WTC11 (cell line): ENCODE results near the gene SSNA1. TPM values are rescaled to one million over a fixed set of nuclear protein-coding genes. Genes with fewer than 3 reads are reported as not detected.
A peak's percentile ranks its signal among the peaks of the same experiment; 100 is the strongest.

Experiments
- ATAC-seq: fragments of 200-7000 bp; cut with Tn5 transposase; 2 replicates; pipeline ENCODE4 v1.10.0; 2021; ENCODE audit warnings: mild to moderate bottlenecking, moderate library complexity
- Bru-seq: library from RNA; stranded (reverse); fragments of 400-500 nt; gene quantifications from one replicate; lab custom pipeline; 2021; lab: Mats Ljungman, UMichigan
- CTCF ChIA-PET: fragments of 300-600 bp; sonication (Branson Sonifier 250); formaldehyde crosslinking; loops from one replicate; lab custom pipeline; 2021; ENCODE audit warnings: antibody characterized with exemption; lab: Charles Lee
- POLR2A ChIA-PET: fragments of 350-600 bp; sonication (Branson Sonifier 250); formaldehyde crosslinking; loops from one replicate; lab custom pipeline; 2021; ENCODE audit warnings: antibody characterized with exemption; lab: Charles Lee
- DNase-seq: peaks from one replicate; pipeline ENCODE4 v3.0.0; 2021; ENCODE audit warnings: low spot score
- H3K27ac Mint-ChIP-seq: 2 replicates; pipeline ENCODE4 v1.8.0; 2021; ENCODE audit warnings: mixed read lengths
- H3K27me3 Mint-ChIP-seq: 2 replicates; pipeline ENCODE4 v1.8.0; 2021; ENCODE audit warnings: low read depth, mild to moderate bottlenecking, moderate library complexity, mixed read lengths
- H3K36me3 Mint-ChIP-seq: 2 replicates; pipeline ENCODE4 v1.8.0; 2021; ENCODE audit warnings: mixed read lengths
- H3K4me1 Mint-ChIP-seq: 2 replicates; pipeline ENCODE4 v1.8.0; 2022; ENCODE audit warnings: mixed read lengths
- H3K4me3 Mint-ChIP-seq: 2 replicates; pipeline ENCODE4 v1.8.0; 2021; ENCODE audit warnings: mild to moderate bottlenecking, moderate library complexity, mixed read lengths
- H3K9me3 Mint-ChIP-seq: 2 replicates; pipeline ENCODE4 v1.8.0; 2021; ENCODE audit warnings: mixed read lengths
- ELF4 ChIP-seq: sonication (generic); formaldehyde crosslinking; IDR thresholded peaks from 2 replicates; pipeline ENCODE4 v1.8.1; 2022; ENCODE audit warnings: low read depth, mild to moderate bottlenecking, moderate library complexity, missing genetic modification reagents
- ETV6 ChIP-seq: sonication (generic); formaldehyde crosslinking; IDR thresholded peaks from 2 replicates; pipeline ENCODE4 v1.8.1; 2022; ENCODE audit warnings: mild to moderate bottlenecking, missing genetic modification reagents
- IRF2 ChIP-seq: sonication (generic); formaldehyde crosslinking; IDR thresholded peaks from 2 replicates; pipeline ENCODE4 v1.8.0; 2022; ENCODE audit warnings: low read depth, missing genetic modification reagents, borderline replicate concordance
- NFYB ChIP-seq: sonication (generic); formaldehyde crosslinking; conservative IDR thresholded peaks from 2 replicates; pipeline ENCODE4 v1.8.0; 2022; ENCODE audit warnings: low read depth, missing genetic modification reagents
- NR1H2 ChIP-seq: sonication (generic); formaldehyde crosslinking; IDR thresholded peaks from 2 replicates; pipeline ENCODE4 v1.9.0; 2021; ENCODE audit warnings: mild to moderate bottlenecking, moderate library complexity, missing genetic modification reagents
- RELA ChIP-seq: sonication (generic); formaldehyde crosslinking; IDR thresholded peaks from 2 replicates; pipeline ENCODE4 v1.8.1; 2022; ENCODE audit warnings: missing genetic modification reagents, mild to moderate bottlenecking, borderline replicate concordance
- RORB ChIP-seq: fragments of 250-450 bp; sonication (Bioruptor Pico); IDR thresholded peaks from 2 replicates; pipeline ENCODE4 v1.9.0; 2021; ENCODE audit warnings: mild to moderate bottlenecking
- SOX15 ChIP-seq: fragments of 250-450 bp; sonication (Bioruptor Pico); IDR thresholded peaks from 2 replicates; pipeline ENCODE4 v1.9.0; 2021; ENCODE audit warnings: mild to moderate bottlenecking
- ZNF219 ChIP-seq: sonication (generic); formaldehyde crosslinking; IDR thresholded peaks from 2 replicates; pipeline ENCODE4 v1.8.0; 2023; ENCODE audit warnings: missing genetic modification reagents, mild to moderate bottlenecking, borderline replicate concordance
- ZNF263 ChIP-seq: sonication (generic); formaldehyde crosslinking; IDR thresholded peaks from 2 replicates; pipeline ENCODE4 v1.8.1; 2022; ENCODE audit warnings: low read depth, mild to moderate bottlenecking, moderate library complexity, missing genetic modification reagents
- long read RNA-seq, 3 experiments: library from RNA in 1 of 3; library from capped mRNA in 1 of 3; library from polyadenylated mRNA in 1 of 3; unstranded in 2 of 3; stranded (forward) in 1 of 3; transcript quantifications; one replicate each; pipeline ENCODE4 v2.0.0, GENCODE V29; 2021
- total RNA-seq: library from RNA; stranded (reverse); gene quantifications from 3 replicates; pipeline ENCODE4 v1.2.3, GENCODE V29; 2021
- TF ChIP-seq, protein P1 (sequence below): sonication (generic); formaldehyde crosslinking; IDR thresholded peaks from 2 replicates; pipeline ENCODE4 v1.8.1; 2023; ENCODE audit warnings: mild to moderate bottlenecking, missing genetic modification reagents
- TF ChIP-seq, protein P2 (sequence below): fragments of 250-450 bp; sonication (Bioruptor Pico); IDR thresholded peaks from 2 replicates; pipeline ENCODE4 v2.1.2; 2022; ENCODE audit warnings: mild to moderate bottlenecking, moderate library complexity
- TF ChIP-seq, protein P3 (sequence below): fragments of 250-450 bp; sonication (Bioruptor Pico); conservative IDR thresholded peaks from 2 replicates; pipeline ENCODE4 v1.9.0; 2021; ENCODE audit warnings: mild to moderate bottlenecking
- TF ChIP-seq, protein P4 (sequence below): sonication (generic); formaldehyde crosslinking; IDR thresholded peaks from 2 replicates; pipeline ENCODE4 v1.8.1; 2022; ENCODE audit warnings: low read depth, mild to moderate bottlenecking, moderate library complexity, missing genetic modification reagents, borderline replicate concordance
- TF ChIP-seq, protein P5 (sequence below): sonication (generic); formaldehyde crosslinking; IDR thresholded peaks from 2 replicates; pipeline ENCODE4 v1.8.1; 2023; ENCODE audit warnings: mild to moderate bottlenecking, moderate library complexity, missing genetic modification reagents
- TF ChIP-seq, protein P6 (sequence below): sonication (generic); formaldehyde crosslinking; IDR thresholded peaks from 2 replicates; pipeline ENCODE4 v1.8.0; 2022; ENCODE audit warnings: mild to moderate bottlenecking, missing genetic modification reagents
- TF ChIP-seq, protein P7 (sequence below): sonication (generic); formaldehyde crosslinking; IDR thresholded peaks from 2 replicates; pipeline ENCODE4 v1.8.1; 2023; ENCODE audit warnings: mild to moderate bottlenecking, missing genetic modification reagents, moderate library complexity

The SSNA1 gene, protein sequence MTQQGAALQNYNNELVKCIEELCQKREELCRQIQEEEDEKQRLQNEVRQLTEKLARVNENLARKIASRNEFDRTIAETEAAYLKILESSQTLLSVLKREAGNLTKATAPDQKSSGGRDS
- total RNA-seq: 102 to 105 TPM (median 103 TPM) in 3 replicates
- percentile 76 among the genes with signal in this experiment for Bru-seq, nascent RNA
- long read RNA-seq, experiment 1, transcript SSNA1-201 (3 exons, 896 nt): major isoform, 115 of 234 reads
- long read RNA-seq, experiment 1, transcript SSNA1-202 (2 exons, 1,170 nt): minor isoform, 97 of 234 reads
- long read RNA-seq, experiment 1, partial matches to known transcripts: 1 of 234 reads
- long read RNA-seq, experiment 1, other reads (novel, unspliced or antisense): 16 of 234 reads
- long read RNA-seq, experiment 2, transcript SSNA1-201 (3 exons, 896 nt): major isoform, 101 of 170 reads
- long read RNA-seq, experiment 2, transcript SSNA1-202 (2 exons, 1,170 nt): minor isoform, 43 of 170 reads
- long read RNA-seq, experiment 2, partial matches to known transcripts: 3 of 170 reads
- long read RNA-seq, experiment 2, other reads (novel, unspliced or antisense): 21 of 170 reads
- long read RNA-seq, experiment 3, transcript SSNA1-201 (3 exons, 896 nt): major isoform, 226 of 237 reads
- long read RNA-seq, experiment 3, partial matches to known transcripts: 0 of 237 reads
- long read RNA-seq, experiment 3, other reads (novel, unspliced or antisense): 5 of 237 reads

DNA sequence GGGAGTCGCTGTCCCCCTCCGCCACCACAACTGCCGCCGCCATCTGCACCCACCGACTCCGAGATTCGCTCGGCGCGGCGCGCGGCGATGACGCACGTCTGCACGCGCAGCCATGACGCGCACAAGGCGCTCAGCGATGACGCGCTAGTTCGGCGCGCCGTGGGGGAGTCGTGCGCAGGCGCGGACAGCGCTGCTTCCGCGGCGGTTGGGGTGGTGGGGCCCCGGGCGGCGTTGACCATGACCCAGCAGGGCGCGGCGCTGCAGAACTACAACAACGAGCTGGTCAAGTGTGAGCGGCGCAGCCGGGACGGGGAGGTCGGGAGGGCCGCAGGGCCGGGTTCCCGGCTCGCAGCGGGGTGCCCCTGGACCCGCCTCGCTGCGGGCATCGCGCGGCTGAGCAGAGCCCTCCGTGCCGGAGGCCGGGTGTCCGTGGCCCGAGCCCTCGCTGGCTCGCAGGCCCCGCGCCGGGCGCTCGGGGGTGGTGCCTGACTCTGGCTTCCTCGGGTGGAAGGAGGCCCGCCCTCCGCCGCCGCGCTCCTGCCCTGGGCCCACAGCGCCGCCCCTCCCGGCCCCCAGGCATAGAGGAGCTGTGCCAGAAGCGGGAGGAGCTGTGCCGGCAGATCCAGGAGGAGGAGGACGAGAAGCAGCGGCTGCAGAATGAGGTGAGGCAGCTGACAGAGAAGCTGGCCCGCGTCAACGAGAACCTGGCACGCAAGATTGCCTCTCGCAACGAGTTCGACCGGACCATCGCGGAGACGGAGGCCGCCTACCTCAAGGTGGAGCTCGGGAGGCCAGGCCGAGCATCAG is at the start of gene SSNA1, which contains the start of gene ANAPC2:
Gene SSNA1 (plus strand): TSS at position 187 of the 807 bp plus-strand sequence. CDS start 51 bp downstream, at position 238.
Gene ANAPC2 (minus strand): TSS at position 71 of the 807 bp plus-strand sequence. CDS start 28 bp downstream, at position 43.
- ATAC-seq (peak; percentile 84), DNase-seq (peak; percentile 92)
- ChIA-PET CTCF (interaction anchor here (0.6 to 3.2 kb wide), 29 partner anchors 10 to 403 kb away, joined by 3 to 24 read pairs (median 4); partner anchors contain the start of genes CYSRT1, EXD3, NDOR1 and NPDC1), POLR2A (interaction anchor here (0.7 to 2.0 kb wide), 6 partner anchors 12 to 52 kb away, joined by 3 to 13 read pairs (median 4); partner anchors contain the start of genes NDOR1, RNF224, TMEM203 and TPRN)
- peaks cover under 1% of the 10 kb centered on the region for H3K36me3 Mint-ChIP-seq
- no peaks in the 10 kb centered on the region; the same call in 1 of the 2 replicates for H3K27me3 Mint-ChIP-seq
- H3K27ac Mint-ChIP-seq: peak within 1 kb of the TSS; percentile 94
- H3K9me3 Mint-ChIP-seq: no peaks in the 10 kb centered on the region
- peak within 1 kb of the TSS; percentile 92 for H3K4me3 Mint-ChIP-seq
- H3K4me1 Mint-ChIP-seq: peaks cover 20% of the 10 kb centered on the region
- TF ChIP-seq ZNF219 (no peak), RELA (CRISPR knock-in tag) (peak; percentile 85; the same call in 1 of the 2 replicates), ELF4 (CRISPR knock-in tag) (no peak), SOX15 (CRISPR knock-in tag) (no peak), NFYB (CRISPR knock-in tag) (no peak), NR1H2 (CRISPR knock-in tag) (no peak), ZNF263 (CRISPR knock-in tag) (0 out of 2 replicates have a peak, but pooled peaks have one; percentile 59), RORB (CRISPR knock-in tag) (no peak), ETV6 (CRISPR knock-in tag) (peak; percentile 96), IRF2 (CRISPR knock-in tag) (no peak)
- TF ChIP-seq, protein P1, sequence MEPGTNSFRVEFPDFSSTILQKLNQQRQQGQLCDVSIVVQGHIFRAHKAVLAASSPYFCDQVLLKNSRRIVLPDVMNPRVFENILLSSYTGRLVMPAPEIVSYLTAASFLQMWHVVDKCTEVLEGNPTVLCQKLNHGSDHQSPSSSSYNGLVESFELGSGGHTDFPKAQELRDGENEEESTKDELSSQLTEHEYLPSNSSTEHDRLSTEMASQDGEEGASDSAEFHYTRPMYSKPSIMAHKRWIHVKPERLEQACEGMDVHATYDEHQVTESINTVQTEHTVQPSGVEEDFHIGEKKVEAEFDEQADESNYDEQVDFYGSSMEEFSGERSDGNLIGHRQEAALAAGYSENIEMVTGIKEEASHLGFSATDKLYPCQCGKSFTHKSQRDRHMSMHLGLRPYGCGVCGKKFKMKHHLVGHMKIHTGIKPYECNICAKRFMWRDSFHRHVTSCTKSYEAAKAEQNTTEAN (CRISPR knock-in tag): no peak
- TF ChIP-seq, protein P2, sequence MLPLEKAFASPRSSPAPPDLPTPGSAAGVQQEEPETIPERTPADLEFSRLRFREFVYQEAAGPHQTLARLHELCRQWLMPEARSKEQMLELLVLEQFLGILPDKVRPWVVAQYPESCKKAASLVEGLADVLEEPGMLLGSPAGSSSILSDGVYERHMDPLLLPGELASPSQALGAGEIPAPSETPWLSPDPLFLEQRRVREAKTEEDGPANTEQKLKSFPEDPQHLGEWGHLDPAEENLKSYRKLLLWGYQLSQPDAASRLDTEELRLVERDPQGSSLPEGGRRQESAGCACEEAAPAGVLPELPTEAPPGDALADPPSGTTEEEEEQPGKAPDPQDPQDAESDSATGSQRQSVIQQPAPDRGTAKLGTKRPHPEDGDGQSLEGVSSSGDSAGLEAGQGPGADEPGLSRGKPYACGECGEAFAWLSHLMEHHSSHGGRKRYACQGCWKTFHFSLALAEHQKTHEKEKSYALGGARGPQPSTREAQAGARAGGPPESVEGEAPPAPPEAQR (CRISPR knock-in tag): no peak
- TF ChIP-seq, protein P3, sequence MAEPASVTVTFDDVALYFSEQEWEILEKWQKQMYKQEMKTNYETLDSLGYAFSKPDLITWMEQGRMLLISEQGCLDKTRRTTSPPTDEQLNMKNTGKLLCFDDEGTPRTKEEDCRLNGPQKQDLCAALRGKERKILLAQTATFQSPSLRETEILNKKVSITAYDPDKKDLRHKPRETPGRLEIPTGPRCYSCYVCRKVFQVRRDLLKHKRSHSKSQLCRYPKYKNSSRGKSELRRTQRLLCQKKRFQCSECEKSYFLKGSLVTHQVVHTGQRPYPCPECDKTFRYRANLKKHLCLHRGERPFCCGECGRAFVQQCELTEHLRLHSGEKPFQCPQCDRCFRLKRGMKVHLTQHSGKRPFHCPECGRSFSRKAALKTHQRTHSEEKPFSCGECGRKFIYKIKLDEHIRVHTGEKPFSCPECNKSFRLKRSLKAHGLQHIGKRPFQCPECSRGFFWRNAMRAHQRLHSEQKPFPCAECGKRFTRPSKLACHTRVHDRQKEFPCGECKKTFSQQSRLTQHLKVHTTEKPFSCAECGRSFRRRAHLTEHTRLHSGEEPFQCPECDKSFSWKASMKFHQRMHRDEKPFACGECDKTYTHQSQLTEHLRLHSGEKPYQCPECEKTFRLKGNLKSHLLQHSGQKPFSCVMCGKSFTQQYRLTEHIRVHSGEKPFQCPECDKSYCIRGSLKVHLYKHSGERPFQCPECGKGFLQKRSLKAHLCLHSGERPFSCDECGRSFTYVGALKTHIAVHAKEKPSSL (CRISPR knock-in tag): no peak
- TF ChIP-seq, protein P4, sequence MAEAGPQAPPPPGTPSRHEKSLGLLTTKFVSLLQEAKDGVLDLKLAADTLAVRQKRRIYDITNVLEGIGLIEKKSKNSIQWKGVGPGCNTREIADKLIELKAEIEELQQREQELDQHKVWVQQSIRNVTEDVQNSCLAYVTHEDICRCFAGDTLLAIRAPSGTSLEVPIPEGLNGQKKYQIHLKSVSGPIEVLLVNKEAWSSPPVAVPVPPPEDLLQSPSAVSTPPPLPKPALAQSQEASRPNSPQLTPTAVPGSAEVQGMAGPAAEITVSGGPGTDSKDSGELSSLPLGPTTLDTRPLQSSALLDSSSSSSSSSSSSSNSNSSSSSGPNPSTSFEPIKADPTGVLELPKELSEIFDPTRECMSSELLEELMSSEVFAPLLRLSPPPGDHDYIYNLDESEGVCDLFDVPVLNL (CRISPR knock-in tag): no peak
- TF ChIP-seq, protein P5, sequence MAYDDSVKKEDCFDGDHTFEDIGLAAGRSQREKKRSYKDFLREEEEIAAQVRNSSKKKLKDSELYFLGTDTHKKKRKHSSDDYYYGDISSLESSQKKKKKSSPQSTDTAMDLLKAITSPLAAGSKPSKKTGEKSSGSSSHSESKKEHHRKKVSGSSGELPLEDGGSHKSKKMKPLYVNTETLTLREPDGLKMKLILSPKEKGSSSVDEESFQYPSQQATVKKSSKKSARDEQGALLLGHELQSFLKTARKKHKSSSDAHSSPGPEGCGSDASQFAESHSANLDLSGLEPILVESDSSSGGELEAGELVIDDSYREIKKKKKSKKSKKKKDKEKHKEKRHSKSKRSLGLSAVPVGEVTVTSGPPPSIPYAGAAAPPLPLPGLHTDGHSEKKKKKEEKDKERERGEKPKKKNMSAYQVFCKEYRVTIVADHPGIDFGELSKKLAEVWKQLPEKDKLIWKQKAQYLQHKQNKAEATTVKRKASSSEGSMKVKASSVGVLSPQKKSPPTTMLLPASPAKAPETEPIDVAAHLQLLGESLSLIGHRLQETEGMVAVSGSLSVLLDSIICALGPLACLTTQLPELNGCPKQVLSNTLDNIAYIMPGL: peak; percentile 94
- TF ChIP-seq, protein P6, sequence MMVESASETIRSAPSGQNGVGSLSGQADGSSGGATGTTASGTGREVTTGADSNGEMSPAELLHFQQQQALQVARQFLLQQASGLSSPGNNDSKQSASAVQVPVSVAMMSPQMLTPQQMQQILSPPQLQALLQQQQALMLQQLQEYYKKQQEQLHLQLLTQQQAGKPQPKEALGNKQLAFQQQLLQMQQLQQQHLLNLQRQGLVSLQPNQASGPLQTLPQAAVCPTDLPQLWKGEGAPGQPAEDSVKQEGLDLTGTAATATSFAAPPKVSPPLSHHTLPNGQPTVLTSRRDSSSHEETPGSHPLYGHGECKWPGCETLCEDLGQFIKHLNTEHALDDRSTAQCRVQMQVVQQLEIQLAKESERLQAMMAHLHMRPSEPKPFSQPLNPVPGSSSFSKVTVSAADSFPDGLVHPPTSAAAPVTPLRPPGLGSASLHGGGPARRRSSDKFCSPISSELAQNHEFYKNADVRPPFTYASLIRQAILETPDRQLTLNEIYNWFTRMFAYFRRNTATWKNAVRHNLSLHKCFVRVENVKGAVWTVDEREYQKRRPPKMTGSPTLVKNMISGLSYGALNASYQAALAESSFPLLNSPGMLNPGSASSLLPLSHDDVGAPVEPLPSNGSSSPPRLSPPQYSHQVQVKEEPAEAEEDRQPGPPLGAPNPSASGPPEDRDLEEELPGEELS (CRISPR knock-in tag): peak; percentile 88
- TF ChIP-seq, protein P7, sequence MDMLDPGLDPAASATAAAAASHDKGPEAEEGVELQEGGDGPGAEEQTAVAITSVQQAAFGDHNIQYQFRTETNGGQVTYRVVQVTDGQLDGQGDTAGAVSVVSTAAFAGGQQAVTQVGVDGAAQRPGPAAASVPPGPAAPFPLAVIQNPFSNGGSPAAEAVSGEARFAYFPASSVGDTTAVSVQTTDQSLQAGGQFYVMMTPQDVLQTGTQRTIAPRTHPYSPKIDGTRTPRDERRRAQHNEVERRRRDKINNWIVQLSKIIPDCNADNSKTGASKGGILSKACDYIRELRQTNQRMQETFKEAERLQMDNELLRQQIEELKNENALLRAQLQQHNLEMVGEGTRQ (CRISPR knock-in tag): peak; percentile 72
